ENCODE results near the gene TTN. TPM values are rescaled to one million over a fixed set of nuclear protein-coding genes. Genes with fewer than 3 reads are reported as not detected.

Gene TTN
- total RNA-seq, result 46.4 and 52.7 TPM in 2 replicates
- 85.3 TPM for total RNA-seq (2013)
- 1.0 and 1.7 TPM in 2 replicates for polyA plus RNA-seq
- polyA minus RNA-seq, result 32.8 and 35.5 TPM in 2 replicates

GRCh38 chr2:178807227-178808008, at the start of gene TTN:
Gene TTN, minus strand, starts transcription at chr2:178807423. Its CDS starts 2,781 bp downstream, at chr2:178804642.
- ChIA-PET POLR2A (no interaction called here), CTCF (no interaction called here)
- TF ChIP-seq CTCF (IDR thresholded peaks at IDR 0.05) (no peak), EZH2 (IDR thresholded peaks at IDR 0.05; ENCODE audit: borderline replicate concordance, insufficient read depth, low read depth, low read length, poor library complexity, severe bottlenecking) (no peak)
- H4K20me1 ChIP-seq (ENCODE audit: control insufficient read depth, insufficient read depth, low read length, poor library complexity, severe bottlenecking), result no peaks in the 10 kb centered on the region
- no peaks in the 10 kb centered on the region for H3K27me3 ChIP-seq (replicated peaks in 1 of 4; ENCODE audit: control extremely low read depth in 1 of 4, control insufficient read depth in 3 of 4, insufficient read depth in 4 of 4, low read length in 3 of 4)
- ATAC-seq (ENCODE audit: low read depth) (no peak), DNase-seq (no peak)
- H3K79me2 ChIP-seq (ENCODE audit: control insufficient read depth, insufficient read depth, low read length), result no peaks in the 10 kb centered on the region
- Mint-ChIP-seq H3K4me3 (no peak within 1 kb of the TSS), H3K27ac (no peak within 1 kb of the TSS), H3K9me3 (ENCODE audit: insufficient read depth) (no peaks in the 10 kb centered on the region), H3K4me1 (no peaks in the 10 kb centered on the region), H3K27me3 (no peaks in the 10 kb centered on the region)
- H3K27ac ChIP-seq (ENCODE audit: low read length in 2 of 2), result no peak within 1 kb of the TSS
- intact Hi-C loops (cut with micrococcal nuclease), result no loop called here
- no CpG with 5 or more reads among the region's 10 CpGs for WGBS (ENCODE audit: insufficient coverage)
- no peaks in the 10 kb centered on the region for H3K4me1 ChIP-seq (ENCODE audit: control insufficient read depth in 2 of 2, insufficient read depth in 2 of 2, low read length in 2 of 2)
- no peak within 1 kb of the TSS for H3K4me3 ChIP-seq (ENCODE audit: control extremely low read depth in 1 of 5, extremely low read depth in 1 of 5, insufficient read depth in 1 of 5, low read depth in 2 of 5, low read length in 4 of 5)
- no peaks in the 10 kb centered on the region for H3K9me3 ChIP-seq (ENCODE audit: control extremely low read depth in 1 of 3, control insufficient read depth in 2 of 3, insufficient read depth in 1 of 3, low read length in 2 of 3)
- H2AFZ ChIP-seq (ENCODE audit: insufficient read depth, low read depth, low read length, poor library complexity, severe bottlenecking), result no peak within 1 kb of the TSS
- no peak within 1 kb of the TSS for H3K9ac ChIP-seq (ENCODE audit: low read length)
- H3K4me2 ChIP-seq (replicated peaks; ENCODE audit: low read depth, low read length, poor library complexity, severe bottlenecking), result no peak within 1 kb of the TSS
- H3K36me3 ChIP-seq (replicated peaks in 1 of 2; ENCODE audit: control extremely low read depth in 1 of 2, control insufficient read depth in 1 of 2, extremely low read depth in 1 of 2, insufficient read depth in 2 of 2, low read length in 1 of 2), result no peaks in the 10 kb centered on the region

DNA sequence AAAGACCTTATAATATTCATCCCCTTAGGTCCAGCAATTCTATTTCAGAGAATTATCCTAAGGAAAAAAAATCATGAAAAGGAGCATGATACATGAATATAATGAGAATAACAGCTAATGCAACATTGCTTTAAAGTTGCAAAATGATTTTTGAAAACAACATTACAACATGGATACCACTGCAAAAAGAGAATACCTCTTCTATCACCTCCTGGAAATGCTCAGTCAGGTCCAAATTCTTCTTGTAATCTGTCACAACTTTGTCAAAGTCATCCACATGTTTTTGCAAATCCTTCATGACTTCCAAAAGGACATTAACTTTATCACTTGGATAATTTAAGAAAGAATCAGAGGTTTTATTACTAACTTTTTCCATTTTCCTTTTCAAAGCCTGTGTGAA, 47.9 kb upstream of the TTN start:
- Histone ChIP-seq H3K4me2 (replicated peaks; ENCODE audit: low read depth, low read length, poor library complexity, severe bottlenecking) (no peak overlapping the region), H3K36me3 (replicated peaks in 1 of 2; ENCODE audit: control extremely low read depth in 1 of 2, control insufficient read depth in 1 of 2, extremely low read depth in 1 of 2, insufficient read depth in 2 of 2, low read length in 1 of 2) (peaks cover 3 to 8% of the 10 kb centered on the region in 2 experiments), H3K4me1 (ENCODE audit: control insufficient read depth in 2 of 2, insufficient read depth in 2 of 2, low read length in 2 of 2) (no peaks in the 10 kb centered on the region), H3K9ac (ENCODE audit: low read length) (no peak overlapping the region), H3K4me3 (ENCODE audit: control extremely low read depth in 1 of 5, extremely low read depth in 1 of 5, insufficient read depth in 1 of 5, low read depth in 2 of 5, low read length in 4 of 5) (no peak overlapping the region), H2AFZ (ENCODE audit: insufficient read depth, low read depth, low read length, poor library complexity, severe bottlenecking) (no peak overlapping the region), H3K9me3 (ENCODE audit: control extremely low read depth in 1 of 3, control insufficient read depth in 2 of 3, insufficient read depth in 1 of 3, low read length in 2 of 3) (no peaks in the 10 kb centered on the region), H3K27me3 (replicated peaks in 1 of 4; ENCODE audit: control extremely low read depth in 1 of 4, control insufficient read depth in 3 of 4, insufficient read depth in 4 of 4, low read length in 3 of 4) (no peaks in the 10 kb centered on the region), H3K27ac (ENCODE audit: low read length in 2 of 2) (no peak overlapping the region), H4K20me1 (ENCODE audit: control insufficient read depth, insufficient read depth, low read length, poor library complexity, severe bottlenecking) (no peaks in the 10 kb centered on the region), H3K79me2 (ENCODE audit: control insufficient read depth, insufficient read depth, low read length) (no peaks in the 10 kb centered on the region)
- Mint-ChIP-seq H3K4me3 (no peak overlapping the region), H3K4me1 (no peaks in the 10 kb centered on the region), H3K27ac (no peak overlapping the region), H3K27me3 (no peaks in the 10 kb centered on the region), H3K9me3 (ENCODE audit: insufficient read depth) (no peaks in the 10 kb centered on the region)
- TF ChIP-seq EZH2 (IDR thresholded peaks at IDR 0.05; ENCODE audit: borderline replicate concordance, insufficient read depth, low read depth, low read length, poor library complexity, severe bottlenecking) (no peak), CTCF (IDR thresholded peaks at IDR 0.05) (no peak)
- ATAC-seq (ENCODE audit: low read depth) (no peak), DNase-seq (no peak)
- intact Hi-C loops (cut with micrococcal nuclease), result no loop called here
- ChIA-PET POLR2A (no interaction called here), CTCF (no interaction called here)

All from B cell (primary cell).